Superior temporal gyrus (tissue), 1 donor: ENCODE data around the gene HIBADH.

Experiments
- DNase-seq: peaks from one replicate; pipeline ENCODE4 v3.0.0-alpha.2; 2016; ENCODE audit errors: extremely low spot score

Gene HIBADH

DNA sequence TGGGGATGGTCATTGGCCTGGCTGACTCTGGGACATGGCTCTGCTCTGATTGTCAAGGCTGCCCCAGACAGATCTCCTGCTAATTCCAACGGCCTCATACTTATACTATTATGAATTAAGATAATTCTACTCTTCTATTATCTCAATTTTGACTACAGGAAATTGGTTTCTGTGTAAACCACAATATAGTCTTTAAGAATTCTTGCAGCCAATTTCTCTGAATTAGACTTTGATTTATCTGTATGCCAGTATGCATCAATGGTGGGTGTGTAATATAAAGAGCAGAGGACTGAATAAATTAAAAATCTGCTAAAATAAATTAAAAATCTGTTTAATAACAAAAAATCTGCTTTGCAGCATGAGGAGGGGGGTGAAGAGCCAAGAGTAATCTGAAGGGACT lies 27.0 kb downstream of the HIBADH start:
- DNase-seq = no peak

DNA sequence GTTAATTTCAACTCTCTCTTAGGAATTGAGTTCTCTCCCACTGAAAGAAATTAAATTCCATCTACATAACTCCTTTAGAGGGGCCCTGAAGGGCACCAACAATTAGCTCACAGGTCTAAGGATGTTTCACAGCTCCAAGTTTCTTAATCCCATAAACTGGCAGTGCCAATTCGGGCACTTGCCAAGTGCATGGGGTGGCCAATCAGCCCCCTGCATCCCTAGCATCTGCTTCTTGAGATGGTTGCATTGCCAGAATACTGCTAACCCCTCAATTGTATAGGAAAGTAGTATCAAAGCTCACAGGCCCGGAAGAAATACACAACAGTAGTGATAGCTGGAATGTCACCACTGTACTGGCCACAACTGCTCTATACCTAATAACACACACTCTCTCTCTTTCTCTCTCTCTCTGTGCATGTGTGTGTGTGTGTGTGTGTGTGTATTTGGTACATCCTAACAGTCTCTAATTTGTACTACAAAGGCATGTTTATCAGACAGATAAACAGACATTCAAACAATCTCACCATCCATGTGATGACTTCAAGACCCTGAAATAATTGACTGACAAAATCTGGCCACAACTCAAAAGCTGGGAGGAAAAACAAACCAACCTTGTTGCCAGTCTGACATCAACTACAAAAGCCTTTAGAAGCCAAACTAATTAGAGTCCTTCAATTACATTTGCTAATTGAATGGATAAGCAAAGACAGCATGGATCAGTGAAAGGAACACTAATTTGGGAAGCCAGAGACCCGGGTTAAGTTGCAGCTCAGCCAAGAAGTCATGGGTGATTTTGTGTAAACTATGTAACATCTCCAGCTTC lies 27.8 kb downstream of the HIBADH start:
- no peak for DNase-seq

DNA sequence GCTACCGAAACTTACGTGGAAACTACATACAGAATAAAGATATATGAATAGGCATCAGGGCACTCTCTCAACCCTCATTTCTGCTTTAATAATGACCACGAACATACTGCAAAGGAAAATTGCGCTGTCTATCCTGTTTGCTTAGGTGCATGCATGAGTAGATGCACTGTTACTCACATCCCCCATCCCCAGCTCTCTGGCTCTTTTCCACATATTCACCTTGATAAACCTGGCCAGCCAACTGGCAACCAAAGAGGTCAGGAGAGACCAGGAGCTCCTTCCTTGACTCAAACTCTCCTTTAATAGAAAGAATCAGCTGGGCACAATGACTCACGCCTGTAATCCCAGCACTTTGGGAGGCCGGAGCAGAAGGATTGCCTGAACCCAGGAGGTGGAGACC lies 29.6 kb downstream of the HIBADH start:
- no peak for DNase-seq

DNA sequence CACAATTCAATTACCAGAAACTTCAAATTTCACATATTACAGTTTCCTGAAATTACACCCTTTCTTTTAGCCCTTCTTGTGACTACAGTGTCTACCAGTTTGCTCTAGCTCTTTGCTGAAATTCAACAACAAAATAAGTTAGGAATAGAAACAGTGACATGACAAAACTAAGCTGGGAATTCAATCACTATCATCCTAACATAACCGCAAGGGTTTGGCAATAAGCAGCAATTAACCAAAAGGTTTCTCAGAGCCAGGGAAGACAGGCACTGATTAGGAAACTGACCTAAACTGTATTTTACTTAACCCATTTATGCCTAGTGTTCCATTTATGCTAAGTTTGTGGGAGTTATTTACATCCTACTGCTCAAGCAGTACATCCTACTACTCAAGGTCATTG lies 31.3 kb downstream of the HIBADH start:
- DNase-seq = no peak

DNA sequence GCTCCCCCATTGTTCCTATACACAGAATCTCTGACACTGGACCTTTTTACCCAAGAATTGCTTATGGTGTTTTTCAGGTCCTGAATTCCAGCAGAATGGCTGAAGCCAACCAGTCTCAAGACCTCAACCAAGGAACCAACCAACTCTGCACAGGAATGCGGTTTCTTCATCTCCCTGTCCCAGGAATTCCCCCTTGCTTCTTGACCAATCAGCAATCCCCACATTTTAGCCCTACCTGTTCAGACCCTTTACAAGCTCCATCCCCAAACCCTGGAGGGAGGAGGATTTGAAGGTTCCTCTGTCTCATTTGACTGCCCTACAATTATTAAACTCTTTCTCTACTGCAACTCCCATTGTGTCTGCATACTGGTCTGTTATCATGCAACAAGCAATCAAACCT lies 35.5 kb downstream of the HIBADH start:
- DNase-seq = no peak

DNA sequence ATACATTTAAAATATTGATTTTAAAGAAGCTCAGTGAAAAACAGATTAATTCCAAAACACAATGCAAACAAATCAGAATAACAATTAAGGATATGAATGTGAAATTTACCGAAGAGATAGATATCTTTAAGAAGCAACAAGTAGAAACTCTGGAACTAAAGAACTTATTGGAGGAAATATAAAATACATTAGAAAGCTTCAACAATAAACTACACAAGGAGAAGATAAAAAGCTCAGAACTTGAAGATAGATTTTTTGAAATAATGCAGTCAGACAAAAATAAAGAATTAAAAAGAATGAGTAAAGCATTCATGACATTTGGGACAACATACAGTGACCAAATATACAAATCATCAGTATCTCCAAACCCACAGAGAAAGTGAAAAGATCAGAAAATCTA lies 43.2 kb downstream of the HIBADH start:
- DNase-seq = no peak

DNA sequence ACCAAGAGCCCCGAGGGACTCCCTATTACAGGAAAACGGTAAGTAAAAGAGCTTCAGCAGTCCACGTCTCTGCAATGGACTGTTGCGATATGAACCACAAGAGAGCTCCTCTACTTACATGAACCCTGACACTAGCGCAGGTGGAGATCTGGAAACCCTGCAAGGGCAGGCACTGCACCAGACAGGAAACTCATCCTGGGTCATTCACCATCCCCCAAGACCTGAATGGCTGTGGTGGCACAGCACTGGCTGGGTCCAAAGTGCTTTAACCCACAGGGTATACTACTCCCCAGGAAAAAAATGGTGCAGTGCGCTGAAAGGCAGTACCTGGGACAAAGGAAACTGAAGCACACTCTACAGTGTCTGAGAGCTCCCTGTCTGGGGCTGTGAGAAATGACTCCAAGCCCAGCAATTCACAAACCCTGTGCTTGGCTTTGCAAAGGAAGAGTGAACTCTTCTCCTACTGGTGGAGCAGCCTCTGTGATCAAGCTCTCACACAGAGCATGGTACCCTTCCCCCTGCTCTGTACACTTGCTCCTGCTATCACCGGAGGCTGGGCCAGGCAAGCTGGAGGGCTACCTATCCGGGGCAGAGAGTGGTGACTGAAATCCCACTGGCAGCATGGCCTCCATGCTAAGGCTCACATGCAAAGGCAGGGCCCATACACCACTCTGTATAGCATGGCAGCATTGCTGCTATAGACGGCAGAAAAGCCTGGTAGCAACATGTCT lies 44.9 kb downstream of the HIBADH start:
- DNase-seq = no peak

DNA sequence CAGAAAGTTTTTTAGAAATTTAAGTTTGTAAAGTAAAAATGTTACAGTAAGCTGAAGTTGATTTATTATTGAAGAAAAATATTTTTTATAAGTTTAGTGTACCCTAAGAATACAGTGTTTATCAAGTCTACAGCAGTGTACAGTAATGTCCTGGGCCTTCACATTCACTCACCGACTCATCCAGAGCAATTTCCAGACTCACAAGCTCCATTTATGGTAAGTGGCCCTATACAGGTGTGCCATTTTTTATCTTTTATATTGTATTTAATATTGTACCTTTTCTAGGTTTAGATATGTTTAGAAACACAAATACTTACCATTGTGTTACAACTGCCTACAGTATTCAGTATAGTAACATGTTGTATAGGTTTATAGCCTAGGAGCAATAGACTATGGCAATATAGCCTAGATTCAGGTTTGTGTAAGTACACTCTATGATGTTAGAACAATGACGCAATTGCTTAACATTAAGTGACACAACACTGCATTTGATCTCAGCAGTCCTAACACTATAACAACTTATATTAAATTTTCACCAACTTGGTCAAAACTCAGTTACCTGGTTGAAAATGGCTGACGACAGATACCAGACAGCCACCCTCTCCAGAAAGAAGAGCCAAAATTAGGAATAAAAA lies 45.7 kb downstream of the HIBADH start:
- DNase-seq = no peak

DNA sequence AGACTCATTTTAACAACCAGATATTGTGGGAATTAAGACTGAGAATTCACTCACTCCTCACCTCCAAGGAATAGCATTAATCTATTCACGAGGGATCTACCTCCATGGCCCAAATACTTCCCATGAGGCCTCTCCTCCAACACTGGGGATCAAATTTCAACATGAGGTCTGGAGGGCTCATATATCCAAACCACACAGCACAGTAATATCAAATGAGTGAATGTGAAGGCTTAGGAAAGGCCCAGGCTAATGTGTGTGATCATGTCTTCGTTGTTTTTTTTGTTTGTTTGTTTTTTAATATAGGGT lies 46.5 kb downstream of the HIBADH start:
- no peak for DNase-seq

DNA sequence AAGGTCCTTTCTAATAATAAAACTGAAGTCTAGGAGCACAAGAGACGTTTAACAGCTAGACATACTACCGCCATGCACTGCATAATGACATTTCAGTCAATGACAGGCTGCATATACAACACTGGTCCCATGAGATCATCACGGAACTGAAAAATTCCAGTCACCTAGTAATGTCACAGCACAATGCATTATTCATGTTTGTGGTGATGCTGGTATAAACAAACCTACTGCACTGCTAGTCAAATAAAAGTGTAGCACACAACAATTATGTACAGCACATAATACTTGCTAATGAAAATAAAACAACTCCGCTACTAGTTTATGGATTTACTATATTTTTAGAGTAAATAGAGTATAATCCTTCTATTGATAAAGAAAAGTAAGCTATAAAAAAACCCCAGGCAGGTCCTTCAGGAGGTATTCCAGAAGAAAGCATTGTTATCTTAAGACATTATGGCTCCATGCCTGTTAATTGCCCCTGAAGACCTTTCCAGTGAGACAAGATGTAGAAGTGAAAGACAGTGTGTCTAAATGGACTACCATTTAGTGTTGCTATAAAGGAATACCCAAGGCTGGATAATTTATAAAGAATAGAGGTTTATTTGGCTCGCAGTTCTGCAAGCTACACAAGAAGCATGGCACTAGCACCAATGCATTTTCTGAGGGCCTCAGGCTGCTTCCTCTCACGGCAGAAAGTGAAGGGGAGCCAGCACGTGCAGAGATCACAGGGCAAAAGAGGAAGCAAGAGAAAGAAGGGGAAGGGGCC lies 47.1 kb downstream of the HIBADH start:
- no peak for DNase-seq

DNA sequence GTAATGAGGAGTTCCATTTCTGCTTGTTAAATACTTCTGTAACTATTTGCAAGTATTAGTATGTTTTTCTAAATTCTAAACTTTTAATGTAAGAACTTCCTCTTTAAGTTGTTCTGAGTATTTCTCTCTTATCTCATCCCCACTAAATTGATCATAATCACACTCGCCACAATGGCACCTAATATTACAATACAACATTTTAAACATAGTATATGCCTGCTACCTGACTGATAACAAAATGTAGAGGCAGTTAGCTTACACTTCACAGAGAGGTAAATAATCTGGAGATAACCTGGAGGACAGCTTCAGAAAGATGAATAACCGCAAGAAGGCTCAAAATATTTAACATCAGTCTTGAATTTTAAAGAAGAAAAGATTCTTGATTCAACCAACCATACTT lies 48.6 kb downstream of the HIBADH start:
- DNase-seq = no peak

DNA sequence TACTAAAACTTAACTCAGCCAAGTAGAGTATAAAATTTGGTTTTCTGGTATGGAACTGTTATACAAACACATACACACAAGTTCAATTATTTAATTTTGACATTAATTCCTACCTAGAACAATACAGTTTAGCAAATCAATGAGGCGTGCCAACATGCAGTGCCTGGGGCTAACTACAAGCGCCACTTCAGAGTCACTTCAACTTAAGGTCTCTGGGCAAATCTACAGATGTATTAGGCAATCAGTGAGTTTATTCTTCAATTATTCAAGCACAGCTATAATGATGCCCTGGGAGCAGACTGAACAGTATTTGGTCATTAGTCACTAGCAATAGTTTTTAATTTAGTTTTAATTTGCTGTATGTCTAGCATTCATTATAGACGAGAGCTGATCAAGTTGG lies 51.6 kb downstream of the HIBADH start:
- DNase-seq = no peak

DNA sequence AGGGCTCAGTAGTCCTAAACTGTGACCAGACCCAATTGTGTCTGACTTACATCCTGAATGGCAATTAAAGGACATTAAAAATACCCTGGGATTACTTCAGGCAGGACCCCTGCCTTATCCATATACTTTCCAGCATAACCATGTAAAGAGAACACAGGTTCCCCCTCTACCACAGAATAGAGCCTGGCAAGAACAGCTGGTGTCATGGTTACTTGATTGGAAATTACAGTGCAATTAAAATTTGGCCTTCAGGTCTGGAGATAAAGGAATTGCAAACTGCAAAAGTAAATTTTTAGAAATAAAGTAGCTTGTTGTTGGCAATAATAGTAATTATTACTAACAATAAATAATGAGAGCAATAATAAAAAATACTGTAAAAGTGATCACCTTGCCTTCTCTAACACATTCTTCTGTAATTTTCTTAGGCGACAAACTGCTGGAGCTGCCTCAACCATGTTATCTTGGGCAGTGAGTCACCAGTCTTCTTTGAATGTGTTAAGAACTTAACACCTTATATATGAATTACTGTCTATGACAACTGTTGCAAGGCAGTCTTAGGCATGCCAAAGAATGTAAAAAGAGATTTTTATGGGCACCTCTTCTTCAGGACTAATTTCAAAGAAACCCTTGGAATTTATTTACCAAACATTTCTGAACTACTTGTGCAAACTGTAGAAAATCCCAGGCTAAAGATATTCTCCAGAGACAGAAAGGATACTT lies 53.7 kb downstream of the HIBADH start:
- no peak for DNase-seq

DNA sequence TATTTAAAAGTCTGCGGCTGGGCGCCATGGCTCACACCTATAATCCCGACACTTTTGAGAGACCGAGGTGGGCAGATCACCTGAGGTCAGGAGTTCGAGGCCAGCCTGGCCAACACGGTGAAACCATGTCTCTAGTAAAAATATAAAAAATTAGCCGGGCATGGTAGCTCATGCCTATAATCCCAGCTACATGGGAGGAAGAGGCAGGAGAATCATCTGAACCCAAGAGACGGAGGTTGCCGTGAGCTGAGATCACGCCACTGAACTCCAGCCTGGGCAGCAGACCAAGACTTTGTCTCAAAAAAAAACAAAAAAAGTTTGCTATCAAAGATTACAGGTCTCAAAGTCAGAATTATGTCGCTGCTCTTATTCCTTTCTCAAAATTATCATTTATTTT lies 55.5 kb downstream of the HIBADH start:
- no peak for DNase-seq

DNA sequence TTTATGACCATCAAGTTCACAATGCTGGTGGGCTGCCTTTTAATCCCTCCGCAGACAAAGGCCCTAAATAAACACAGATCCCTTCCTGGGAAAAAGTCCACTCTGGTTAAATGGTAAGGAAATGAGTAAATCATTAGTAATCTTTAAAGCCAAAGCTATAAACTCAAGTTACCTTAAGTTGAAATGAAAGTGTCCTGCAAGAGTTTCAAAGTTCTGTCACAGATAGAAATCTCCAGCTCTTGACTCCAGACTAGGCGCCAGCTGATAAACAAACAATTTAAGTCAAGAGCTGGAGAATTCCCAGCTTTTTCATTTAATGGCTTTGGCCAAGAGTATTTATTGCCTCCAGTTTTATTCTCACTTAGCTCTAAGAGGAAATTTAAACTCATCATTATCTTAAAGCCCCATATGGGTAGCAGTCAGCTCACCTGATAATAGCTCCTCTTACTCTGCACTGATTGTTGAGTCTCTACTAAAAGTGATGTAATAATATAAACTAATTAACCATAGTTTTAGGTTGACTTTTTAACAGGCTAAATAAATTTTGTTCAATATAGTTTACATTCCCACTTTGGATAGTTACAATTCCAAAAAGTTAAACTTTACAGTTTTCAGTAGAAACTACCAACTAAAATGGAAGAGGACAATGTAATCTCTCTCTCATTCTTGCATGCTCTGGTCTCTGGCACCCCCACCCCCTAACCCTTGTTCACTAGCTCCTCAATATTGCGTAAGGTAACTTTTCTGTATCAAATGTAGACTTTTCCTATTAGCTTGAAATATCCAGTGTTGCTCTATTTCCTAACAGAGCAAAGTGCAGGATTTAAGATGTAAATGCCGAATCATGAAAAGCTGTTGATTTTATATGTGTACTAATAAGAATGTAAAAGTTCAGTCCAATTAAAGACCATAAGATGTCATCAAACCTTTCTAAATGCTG lies 56.1 kb downstream of the HIBADH start:
- no peak for DNase-seq

DNA sequence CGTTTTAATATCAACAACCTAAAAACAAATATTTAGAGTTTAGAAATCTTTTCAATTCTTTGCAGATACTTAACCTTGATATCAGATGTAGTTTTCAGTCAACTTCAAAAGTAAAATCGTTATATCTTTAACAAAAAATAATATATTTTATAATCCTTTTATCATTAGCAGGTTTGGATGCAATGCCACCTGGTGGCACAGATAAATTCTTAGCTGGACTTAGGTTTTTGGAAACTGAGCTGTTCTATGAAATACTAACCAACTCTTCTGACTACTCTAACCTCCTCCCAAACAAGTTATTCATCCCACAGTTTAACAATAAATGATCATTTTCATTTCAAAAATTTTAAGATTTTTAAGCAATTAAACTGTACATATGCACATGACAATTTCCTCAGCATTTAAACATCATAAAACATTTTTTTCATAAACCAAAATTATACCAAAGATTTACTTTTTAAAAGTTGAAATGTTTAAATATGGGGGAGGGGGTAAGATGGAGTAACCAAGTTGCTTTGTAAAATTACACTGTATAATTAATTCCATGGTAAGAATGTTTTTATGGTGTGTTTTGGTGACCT lies 56.9 kb downstream of the HIBADH start:
- peak; percentile 31 for DNase-seq

DNA sequence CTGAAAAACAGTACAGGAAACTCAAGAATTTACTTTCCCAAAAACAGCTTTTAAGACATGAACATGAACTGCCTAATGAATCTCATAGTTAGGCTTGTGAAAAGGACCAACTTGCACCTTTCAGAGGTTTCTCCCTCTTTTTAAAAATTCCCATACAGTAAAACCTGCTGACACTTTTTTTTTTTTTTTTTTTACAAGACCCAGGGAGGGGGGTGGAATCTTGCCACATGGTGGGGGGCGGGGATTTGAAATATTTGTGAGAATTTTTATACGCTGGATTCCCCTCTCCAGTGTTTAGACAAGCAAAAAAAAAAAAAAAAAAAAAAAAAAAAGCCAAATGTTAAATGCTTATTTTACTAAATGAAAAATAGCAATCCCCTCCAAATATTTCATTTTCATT lies 57.4 kb downstream of the HIBADH start:
- DNase-seq = no peak

DNA sequence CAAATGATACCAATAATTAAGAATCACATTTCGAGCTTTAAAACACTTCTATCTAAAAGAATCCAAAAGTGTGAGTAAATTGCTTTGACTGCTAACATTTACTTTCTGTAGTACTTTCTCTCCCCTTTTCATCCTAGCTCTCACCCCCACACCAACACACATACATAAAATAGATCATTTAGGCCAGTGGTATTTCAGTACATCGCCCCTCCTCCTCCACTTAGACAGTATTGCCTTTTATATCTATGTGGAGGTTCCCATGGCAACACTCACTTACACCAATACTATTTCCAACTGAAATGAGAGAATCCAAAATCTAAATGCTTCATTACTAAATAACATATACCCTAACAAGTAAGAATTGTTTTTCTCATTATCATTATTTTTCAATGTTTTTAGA lies 58.9 kb downstream of the HIBADH start:
- DNase-seq = no peak

DNA sequence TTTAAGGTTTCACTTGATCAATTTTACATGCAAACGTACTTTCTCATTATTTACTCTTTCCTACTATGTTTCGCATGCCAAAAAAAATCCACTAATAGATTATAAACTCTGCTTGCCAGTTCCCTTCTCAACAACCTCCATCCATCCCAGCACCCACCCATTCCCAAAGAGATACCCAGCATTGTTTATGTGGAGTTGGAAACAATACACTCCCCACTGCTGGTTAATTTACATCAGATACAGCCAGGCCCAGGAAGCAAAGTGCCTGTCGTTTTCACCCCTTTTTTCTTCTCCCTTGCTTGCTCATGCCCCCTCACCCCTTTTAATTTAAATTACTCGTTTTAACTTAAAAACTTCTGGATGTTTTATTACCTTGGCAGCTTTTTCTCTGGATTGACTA lies 59.9 kb downstream of the HIBADH start:
- no peak for DNase-seq

DNA sequence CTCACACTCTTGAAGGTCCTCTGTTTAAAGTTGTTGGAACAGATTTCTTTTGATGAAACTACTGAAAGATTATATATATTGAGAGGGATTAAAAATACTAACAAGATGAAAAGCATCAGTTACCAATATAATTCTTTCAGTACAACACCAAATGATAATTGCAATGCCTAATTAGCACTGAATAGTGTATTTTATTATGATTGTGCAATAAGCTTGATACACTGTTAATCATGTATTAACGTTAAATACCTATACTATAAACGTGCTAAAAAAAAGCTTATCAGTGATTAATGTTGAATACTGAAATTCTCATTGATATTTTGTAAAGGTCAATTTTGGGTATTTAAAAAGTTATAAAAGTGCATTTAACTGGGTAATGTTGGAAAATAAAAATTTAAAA lies 61.5 kb downstream of the HIBADH start:
- DNase-seq = no peak
